22Rv1 (cell line): ENCODE measurements around the gene IL13.

Experiments used
- CTCF ChIP-seq: fragments of 450-650 bp; IDR thresholded peaks from 2 replicates; pipeline ENCODE4 v1.5.1; 2017; ENCODE audit warnings: mild to moderate bottlenecking
- ZFX ChIP-seq: fragments of 450-650 bp; IDR thresholded peaks from 2 replicates; pipeline ENCODE4 v1.6.1; 2017; ENCODE audit warnings: antibody characterized with exemption, borderline replicate concordance

- TF ChIP-seq CTCF (no peak), ZFX (no peak)
Observed at GRCh38 chr5:132659598-132660493, 1.9 kb downstream of the IL13 start.
